ENCODE results near the gene SERHL2. TPM values are rescaled to one million over a fixed set of nuclear protein-coding genes. Genes with fewer than 3 reads are reported as not detected.
"Not testable (repeated sequence)": the region's sequence is repeated elsewhere in the genome, so short reads cannot be mapped to it uniquely, and the experiment has no call there.

SERHL2 gene, protein sequence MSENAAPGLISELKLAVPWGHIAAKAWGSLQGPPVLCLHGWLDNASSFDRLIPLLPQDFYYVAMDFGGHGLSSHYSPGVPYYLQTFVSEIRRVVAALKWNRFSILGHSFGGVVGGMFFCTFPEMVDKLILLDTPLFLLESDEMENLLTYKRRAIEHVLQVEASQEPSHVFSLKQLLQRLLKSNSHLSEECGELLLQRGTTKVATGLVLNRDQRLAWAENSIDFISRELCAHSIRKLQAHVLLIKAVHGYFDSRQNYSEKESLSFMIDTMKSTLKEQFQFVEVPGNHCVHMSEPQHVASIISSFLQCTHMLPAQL
- total RNA-seq: 1 to 10 TPM in 6 of 8 experiments, under 1 TPM in 2; 0.54 to 3.0 (median 1.9) TPM

DNA sequence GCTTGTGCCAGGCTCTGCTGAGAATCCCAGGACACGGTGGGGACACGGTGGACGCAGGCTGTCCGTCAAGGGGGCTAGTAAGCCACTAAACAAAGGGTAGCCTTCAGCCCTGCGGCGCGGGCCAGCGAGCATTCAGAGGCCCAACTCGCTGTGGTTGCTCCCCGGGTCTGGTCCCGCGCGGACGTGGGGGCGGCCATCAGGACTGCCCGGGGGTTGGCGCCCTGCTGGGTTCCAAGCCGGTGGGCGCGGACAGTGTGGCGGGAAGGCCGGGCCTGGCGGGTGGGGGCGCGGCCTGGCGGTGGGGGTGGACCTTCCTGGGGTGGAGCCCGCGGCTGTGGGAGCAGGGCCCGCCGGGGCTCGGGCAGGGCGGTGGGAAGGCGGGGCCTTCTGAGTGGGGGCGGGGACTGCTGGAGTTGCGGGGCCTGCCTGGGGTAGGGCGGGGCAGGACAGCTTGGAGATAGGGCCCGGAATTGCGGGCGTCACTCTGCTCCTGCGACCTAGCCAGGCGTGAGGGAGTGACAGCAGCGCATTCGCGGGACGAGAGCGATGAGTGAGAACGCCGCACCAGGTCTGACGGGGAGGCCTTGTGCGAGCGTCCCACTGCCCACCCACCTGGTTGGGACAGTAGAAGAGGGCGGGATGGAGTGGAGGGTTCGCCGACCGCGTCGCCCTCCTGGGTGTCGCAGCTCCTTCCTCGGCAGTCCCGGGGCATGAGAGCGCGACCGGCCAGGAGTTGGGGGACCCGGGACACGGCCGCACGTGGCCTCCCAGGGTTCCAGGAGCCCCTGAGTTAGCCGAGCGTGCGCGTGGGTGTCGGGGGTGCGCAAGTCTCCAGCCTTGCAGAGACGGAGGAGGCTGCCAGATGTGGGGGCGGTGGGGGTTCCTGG is at the start of gene SERHL2:
Gene SERHL2 (plus strand): TSS at position 482 of the 887 bp plus-strand sequence. CDS start 65 bp downstream, at position 547.
- H3K4me3 ChIP-seq: peak within 1 kb of the TSS; percentile 23 to 35 (median 32)
- peak; percentile 94 to 96 (median 95) for ATAC-seq (replicated peaks in 6 of 8)
- in situ Hi-C loops (cut with MboI; ENCODE audit: low pct_unique_long_range_greater_than_20kb in 2 of 9, low sequenced_read_pairs in 9 of 9, unreplicated experiment in 9 of 9): no loop called here
- peak within 1 kb of the TSS in 1 of 2 donors; percentile 13 for H3K27ac ChIP-seq
- WGBS, 10 experiments: 4 to 80% (median 18%) methylated on average over 1 to 11 of the region's 75 CpGs; no CpG with 5 or more reads in 5 of the 10 experiments
- peaks cover 0 to 4% of the 10 kb centered on the region in 2 donors for H3K4me1 ChIP-seq (replicated peaks in 1 of 2)

DNA sequence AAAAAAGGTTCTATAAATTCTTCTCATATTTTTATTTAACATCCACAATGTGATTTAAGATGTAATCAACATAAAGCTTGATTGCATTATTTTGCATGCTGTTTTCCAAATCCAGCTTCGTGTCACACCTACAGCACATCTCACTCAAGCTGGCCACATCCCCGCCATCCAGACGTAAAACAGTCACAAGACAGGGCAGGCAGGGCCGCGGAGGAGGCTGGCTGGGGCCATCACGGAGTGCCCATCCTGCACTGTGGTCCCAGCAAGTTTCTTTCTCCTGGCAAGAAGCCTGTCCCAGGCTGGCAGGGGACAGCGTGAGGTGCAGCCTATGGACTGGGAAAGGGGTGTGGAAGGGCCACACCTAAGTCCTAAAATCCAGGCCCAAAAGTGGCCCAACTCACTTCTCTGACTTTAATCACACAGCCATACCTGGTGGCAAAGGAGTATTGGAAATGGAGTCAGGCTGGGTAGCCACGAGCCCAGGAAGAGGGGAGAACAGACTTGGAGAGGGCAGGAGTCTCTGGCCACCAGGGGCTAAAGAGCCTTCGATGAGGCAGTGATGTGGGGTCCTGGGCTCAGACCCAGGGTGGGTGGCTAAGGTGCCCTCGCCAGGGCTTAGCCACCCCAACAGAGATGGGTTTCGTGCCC is 45.3 kb upstream of the SERHL2 start:
- ATAC-seq (replicated peaks in 6 of 8): peak in 2 of 8 experiments; percentile 5 to 16
- H3K4me3 ChIP-seq; in situ Hi-C loops (cut with MboI; ENCODE audit: low pct_unique_long_range_greater_than_20kb in 2 of 9, low sequenced_read_pairs in 9 of 9, unreplicated experiment in 9 of 9); H3K4me1 ChIP-seq (replicated peaks in 1 of 2); H3K27ac ChIP-seq: not testable (repeated sequence)
- WGBS, 10 experiments: 40 to 100% (median 50%) methylated on average over 1 to 5 of the region's 11 CpGs; no CpG with 5 or more reads in 5 of the 10 experiments

DNA sequence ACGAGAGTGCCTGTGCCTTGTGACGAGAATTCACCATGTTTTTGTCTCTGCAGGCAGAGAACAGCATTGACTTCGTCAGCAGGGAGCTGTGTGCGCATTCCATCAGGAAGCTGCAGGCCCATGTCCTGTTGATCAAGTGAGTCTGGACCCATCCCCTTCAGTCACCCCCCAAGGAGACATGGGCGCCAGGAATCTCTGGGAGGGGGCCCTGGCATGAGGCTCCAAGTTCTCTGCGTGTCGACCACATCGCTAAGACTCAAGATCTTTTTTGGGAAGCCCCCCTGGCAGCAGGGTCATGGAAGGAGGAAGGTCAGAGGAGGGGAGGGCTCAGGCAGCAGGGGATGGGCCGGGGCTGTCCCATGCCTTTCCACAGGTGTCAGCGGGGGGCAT is 44.8 kb upstream of the SERHL2 start:
- in situ Hi-C loops (cut with MboI; ENCODE audit: low pct_unique_long_range_greater_than_20kb in 2 of 9, low sequenced_read_pairs in 9 of 9, unreplicated experiment in 9 of 9); H3K4me3 ChIP-seq; H3K27ac ChIP-seq; H3K4me1 ChIP-seq (replicated peaks in 1 of 2): not testable (repeated sequence)
- ATAC-seq (replicated peaks in 6 of 8): peak in 2 of 8 experiments; percentile 9 to 12
- 0% methylated on average over 1 of the region's 10 CpGs; no CpG with 5 or more reads in 9 of the 10 experiments for WGBS, 10 experiments

DNA sequence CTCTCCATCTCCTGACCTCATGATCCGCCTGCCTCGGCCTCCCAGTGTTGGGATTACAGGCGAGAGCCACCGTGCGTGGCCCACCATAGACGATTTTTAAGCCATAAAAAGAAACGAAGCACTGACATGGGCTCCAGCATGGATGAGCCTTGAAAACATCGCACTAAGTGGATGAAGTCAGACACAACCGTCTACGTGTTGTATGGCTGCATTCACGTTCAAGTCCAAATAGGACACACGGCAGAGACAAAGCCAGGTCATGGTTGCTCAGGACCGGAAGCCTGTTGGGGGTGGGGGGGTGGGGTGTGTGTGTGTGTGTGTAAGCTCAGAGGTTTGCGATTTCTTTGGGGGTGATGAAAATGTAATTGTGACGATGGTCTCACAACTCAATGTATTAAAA is 44.2 kb upstream of the SERHL2 start:
- 85 to 100% (median 93%) methylated on average over 3 to 6 of the region's 15 CpGs; no CpG with 5 or more reads in 6 of the 10 experiments for WGBS, 10 experiments
- Histone ChIP-seq H3K4me3 (no peak overlapping the region), H3K4me1 (replicated peaks in 1 of 2) (no peaks in the 10 kb centered on the region), H3K27ac (no peak overlapping the region)
- no peak for ATAC-seq (replicated peaks in 6 of 8)
- in situ Hi-C loops (cut with MboI; ENCODE audit: low pct_unique_long_range_greater_than_20kb in 2 of 9, low sequenced_read_pairs in 9 of 9, unreplicated experiment in 9 of 9): no loop called here

DNA sequence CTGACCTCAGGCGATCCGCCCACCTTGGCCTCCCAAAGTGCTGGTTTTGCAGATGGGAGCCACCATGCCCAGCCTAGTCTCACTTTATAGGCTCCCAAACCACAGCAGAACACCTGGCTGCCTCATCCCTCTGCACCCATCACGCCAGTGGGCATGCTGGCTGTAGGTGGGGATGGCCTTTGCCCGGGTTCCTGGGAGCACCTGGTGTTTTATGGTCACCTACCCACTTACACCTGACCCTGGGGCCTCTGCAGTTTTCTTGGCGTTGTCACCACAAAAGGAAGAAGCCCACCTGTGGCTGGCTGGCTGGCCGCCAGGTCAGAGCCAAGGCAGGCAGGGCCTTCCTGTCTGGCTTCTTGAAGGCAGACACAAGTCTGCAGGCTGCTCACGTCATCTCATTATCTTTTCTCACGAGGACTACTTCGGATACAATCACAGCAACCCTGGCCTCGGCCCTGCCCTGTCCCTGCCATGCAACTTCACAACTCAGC is 42.3 kb upstream of the SERHL2 start:
- no peaks in the 10 kb centered on the region for H3K4me1 ChIP-seq (replicated peaks in 1 of 2)
- in situ Hi-C loops (cut with MboI; ENCODE audit: low pct_unique_long_range_greater_than_20kb in 2 of 9, low sequenced_read_pairs in 9 of 9, unreplicated experiment in 9 of 9): no loop called here
- 87 to 100% (median 100%) methylated on average over 1 to 6 of the region's 10 CpGs; no CpG with 5 or more reads in 5 of the 10 experiments for WGBS, 10 experiments
- no peak overlapping the region for H3K4me3 ChIP-seq
- no peak overlapping the region for H3K27ac ChIP-seq
- ATAC-seq (replicated peaks in 6 of 8): no peak

DNA sequence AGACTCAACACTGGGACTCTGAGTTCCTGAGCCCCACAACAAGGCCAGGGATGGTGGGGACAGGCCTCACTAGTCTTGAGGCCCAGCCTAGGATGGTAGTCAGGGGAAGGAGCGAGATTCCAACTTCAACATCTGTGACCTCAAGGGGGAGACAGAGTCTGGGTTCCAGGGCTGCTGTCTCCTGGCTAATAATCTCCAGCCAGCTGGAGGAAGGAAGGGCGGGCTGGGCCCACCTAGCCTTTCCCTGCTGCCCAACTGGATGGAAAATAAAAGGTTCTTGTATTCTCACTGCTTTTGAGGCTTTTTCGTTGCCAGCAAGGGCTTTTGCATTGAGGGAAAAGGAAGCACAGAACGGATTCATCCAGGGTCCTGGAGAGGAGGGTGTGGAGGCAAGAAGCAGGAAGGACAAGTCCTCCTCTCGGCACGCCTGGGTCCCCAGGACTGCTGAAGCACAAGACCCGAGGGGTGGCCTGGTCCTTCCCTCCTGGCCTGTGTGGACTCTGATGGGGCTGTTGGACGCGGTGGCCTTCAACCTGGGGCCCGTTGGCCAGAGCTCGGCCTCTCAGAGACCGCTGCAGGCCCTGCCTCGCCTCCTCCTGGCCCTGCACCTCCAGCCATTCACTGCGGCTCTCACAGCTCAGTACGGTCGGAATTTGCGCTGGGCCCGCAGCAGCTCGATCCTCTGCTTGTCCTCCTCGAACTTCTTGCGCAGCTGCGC is 41.3 kb upstream of the SERHL2 start:
- H3K4me3 ChIP-seq; H3K27ac ChIP-seq; in situ Hi-C loops (cut with MboI; ENCODE audit: low pct_unique_long_range_greater_than_20kb in 2 of 9, low sequenced_read_pairs in 9 of 9, unreplicated experiment in 9 of 9); H3K4me1 ChIP-seq (replicated peaks in 1 of 2): not testable (repeated sequence)
- peak; percentile 43 to 76 (median 64) for ATAC-seq (replicated peaks in 6 of 8)
- 81 to 82% methylated on average over 10 to 12 of the region's 22 CpGs; no CpG with 5 or more reads in 8 of the 10 experiments for WGBS, 10 experiments

DNA sequence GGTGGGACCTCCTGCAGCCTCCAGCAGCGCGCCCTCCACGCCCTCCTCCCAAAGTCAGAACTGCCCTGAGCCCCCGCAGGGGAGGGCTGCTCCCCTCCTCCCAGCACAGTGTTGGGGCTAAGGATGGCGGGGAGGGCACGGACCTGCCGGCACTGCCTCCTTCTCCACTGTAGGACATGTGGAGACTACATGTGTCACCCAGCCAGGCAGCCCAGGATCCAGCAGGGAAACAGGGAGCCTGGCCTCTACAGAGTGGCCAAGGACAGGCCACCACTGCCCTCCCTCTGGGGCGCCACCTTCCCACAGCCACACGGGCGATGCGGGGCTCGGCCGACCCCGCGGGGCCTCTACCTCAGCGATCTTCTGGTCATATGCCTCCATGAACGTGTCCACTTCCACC is 39.4 kb upstream of the SERHL2 start:
- 90% methylated on average over 2 of the region's 17 CpGs; no CpG with 5 or more reads in 9 of the 10 experiments for WGBS, 10 experiments
- H3K27ac ChIP-seq; H3K4me1 ChIP-seq (replicated peaks in 1 of 2); H3K4me3 ChIP-seq; in situ Hi-C loops (cut with MboI; ENCODE audit: low pct_unique_long_range_greater_than_20kb in 2 of 9, low sequenced_read_pairs in 9 of 9, unreplicated experiment in 9 of 9): not testable (repeated sequence)
- peak in 1 of 8 experiments; percentile 5 for ATAC-seq (replicated peaks in 6 of 8)

DNA sequence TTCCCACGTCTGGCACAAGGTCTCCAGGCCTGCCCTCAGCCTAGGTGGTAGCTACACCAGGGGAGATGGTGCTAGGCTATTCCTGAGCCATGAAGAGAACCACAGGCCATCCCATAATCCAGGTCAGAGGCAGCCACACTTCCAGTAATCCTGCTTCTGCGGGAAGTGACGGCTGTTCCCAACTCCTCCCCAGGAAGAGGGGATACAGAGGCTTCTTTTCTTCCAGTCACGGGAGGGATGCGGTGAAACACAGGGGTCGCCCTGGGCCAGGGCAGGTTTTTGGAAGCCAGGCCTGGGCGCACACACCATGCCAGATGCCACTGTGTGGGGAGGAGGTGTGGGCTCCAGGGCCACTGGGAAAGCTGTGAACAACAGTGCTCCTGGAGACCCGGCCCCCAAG is 38.5 kb upstream of the SERHL2 start:
- in situ Hi-C loops (cut with MboI; ENCODE audit: low pct_unique_long_range_greater_than_20kb in 2 of 9, low sequenced_read_pairs in 9 of 9, unreplicated experiment in 9 of 9); ATAC-seq (replicated peaks in 6 of 8): not testable (repeated sequence)
- WGBS, 10 experiments: no CpG with 5 or more reads among the region's 8 CpGs

DNA sequence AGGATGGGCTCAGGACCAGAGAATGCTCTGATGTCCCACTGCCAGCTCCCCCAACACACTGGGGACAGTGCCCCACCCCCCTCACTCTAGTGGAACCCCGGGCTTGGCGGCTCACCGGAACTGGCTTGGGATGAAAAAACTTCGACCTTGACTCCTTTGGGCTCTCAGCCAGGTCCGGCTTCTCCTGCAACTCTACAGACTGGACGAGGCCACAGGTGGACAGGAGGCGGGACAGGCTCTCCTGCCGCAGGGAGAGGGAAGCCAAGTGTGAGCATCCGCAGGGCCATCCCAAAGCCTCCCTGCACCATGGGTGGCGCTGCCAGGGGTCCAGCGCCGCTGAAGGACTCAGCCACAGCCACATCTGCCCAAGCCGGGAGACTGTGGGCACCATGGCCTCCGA is 37.9 kb upstream of the SERHL2 start:
- in situ Hi-C loops (cut with MboI; ENCODE audit: low pct_unique_long_range_greater_than_20kb in 2 of 9, low sequenced_read_pairs in 9 of 9, unreplicated experiment in 9 of 9): no loop called here
- no peak for ATAC-seq (replicated peaks in 6 of 8)
- 90 to 94% methylated on average over 4 to 8 of the region's 14 CpGs; no CpG with 5 or more reads in 8 of the 10 experiments for WGBS, 10 experiments

More for the DNA sequence above, 38.5 kb upstream of the SERHL2 start:
- not testable (repeated sequence) for H3K27ac ChIP-seq; H3K4me3 ChIP-seq; H3K4me1 ChIP-seq (replicated peaks in 1 of 2)

DNA sequence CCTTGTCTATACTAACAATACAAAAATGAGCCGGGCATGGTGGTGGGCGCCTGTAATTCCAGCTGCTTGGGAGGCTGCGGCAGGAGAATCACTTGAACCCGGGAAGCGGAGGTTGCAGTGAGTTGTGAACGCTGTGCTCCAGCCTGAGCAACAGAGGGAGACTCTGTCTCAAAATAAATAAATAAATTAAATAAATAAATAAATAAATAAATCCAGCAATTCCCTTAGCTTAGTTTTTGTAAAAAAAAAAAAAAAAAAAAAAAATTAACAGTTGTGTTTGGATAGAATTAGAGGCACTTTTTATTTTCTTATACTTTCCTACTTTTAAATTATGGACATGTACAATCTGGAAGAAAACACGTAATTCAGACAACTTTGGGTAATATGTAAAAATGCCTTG is 36.7 kb upstream of the SERHL2 start:
- H3K4me3 ChIP-seq; H3K4me1 ChIP-seq (replicated peaks in 1 of 2); ATAC-seq (replicated peaks in 6 of 8); H3K27ac ChIP-seq; in situ Hi-C loops (cut with MboI; ENCODE audit: low pct_unique_long_range_greater_than_20kb in 2 of 9, low sequenced_read_pairs in 9 of 9, unreplicated experiment in 9 of 9): not testable (repeated sequence)
- 86 to 100% (median 95%) methylated on average over 1 to 6 of the region's 7 CpGs for WGBS, 10 experiments

More for the DNA sequence above, 37.9 kb upstream of the SERHL2 start:
- Histone ChIP-seq H3K4me1 (replicated peaks in 1 of 2) (peaks cover 6% of the 10 kb centered on the region in 2 donors), H3K4me3 (no peak overlapping the region), H3K27ac (no peak overlapping the region)

DNA sequence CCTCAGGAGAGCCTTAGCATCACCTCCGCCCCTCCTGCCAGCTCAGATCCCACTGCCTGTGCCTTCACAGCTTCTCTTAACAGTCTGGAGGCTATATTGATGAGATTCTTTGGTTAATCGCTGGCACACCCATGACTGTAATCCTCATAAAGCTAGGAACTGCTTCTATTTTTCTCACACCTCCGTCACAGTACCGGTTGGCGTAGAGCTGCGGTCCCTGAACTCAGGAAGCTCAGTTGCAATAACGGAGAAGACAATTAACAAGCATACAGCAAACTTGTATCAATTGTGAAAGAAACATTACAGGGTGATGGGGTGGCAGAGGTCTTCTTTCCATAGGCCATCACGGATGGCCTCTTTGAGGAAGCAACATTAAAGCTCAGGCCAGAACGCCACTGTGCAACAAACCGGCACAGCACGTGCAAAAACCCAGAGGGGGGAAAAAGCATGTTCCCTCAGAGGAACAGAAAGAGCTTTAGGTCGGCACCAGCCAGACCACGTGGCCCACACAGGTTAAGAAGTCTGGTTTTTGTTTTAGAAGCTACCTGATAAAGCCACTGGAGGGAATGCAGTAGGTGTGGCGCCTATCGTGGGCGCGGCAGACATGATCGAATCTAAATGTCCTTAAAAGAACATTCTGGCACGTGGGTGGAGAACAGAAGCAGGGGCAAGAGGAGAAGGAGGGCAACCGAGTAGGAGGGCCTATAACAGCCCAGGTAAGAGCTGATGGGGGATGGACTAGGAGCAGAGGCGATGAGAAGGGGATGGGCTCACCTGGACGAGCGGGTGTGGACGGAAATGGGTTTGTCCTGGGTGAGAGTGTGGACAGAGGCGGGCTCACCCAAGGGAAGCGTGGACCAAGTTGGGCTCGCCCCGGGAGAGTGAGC is 34.9 kb upstream of the SERHL2 start:
- ATAC-seq (replicated peaks in 6 of 8): peak in 2 of 8 experiments; percentile 41 to 53
- in situ Hi-C loops (cut with MboI; ENCODE audit: low pct_unique_long_range_greater_than_20kb in 2 of 9, low sequenced_read_pairs in 9 of 9, unreplicated experiment in 9 of 9); H3K4me1 ChIP-seq (replicated peaks in 1 of 2): not testable (repeated sequence)
- no CpG with 5 or more reads among the region's 28 CpGs for WGBS, 10 experiments
- H3K4me3 ChIP-seq: peak overlapping the region; percentile 82 to 100 (median 95)
- peak overlapping the region in 1 of 2 donors; percentile 81 for H3K27ac ChIP-seq

Measured in motor neuron (in vitro differentiated cells).